NK-92 (cell line): ENCODE data around the gene AIMP1.
"Not testable (repeated sequence)": the region's sequence is repeated elsewhere in the genome, so short reads cannot be mapped to it uniquely, and the experiment has no call there.

ENCODE experiments used
- DNase-seq: peaks from one replicate; lab custom pipeline; 2025; ENCODE audit not compliant: unreplicated experiment; lab: John Stamatoyannopoulos, UW

AIMP1 gene

DNA sequence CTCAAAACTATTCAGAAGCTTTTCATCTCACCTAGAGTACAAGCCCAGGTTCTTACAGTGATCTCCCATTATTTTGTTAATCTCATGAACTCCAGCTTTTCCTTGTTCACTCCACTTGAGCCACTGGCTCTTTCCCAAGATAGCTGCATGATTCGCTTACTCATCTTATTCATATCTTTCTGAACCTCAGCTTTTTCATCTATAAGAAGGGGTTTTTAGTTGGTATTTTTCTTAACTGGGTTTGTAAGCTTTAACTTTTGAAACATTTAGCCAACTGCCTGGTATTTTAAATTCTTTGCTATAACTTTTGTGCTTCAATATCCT is 28.3 kb downstream of the AIMP1 start:
- no peak for DNase-seq

DNA sequence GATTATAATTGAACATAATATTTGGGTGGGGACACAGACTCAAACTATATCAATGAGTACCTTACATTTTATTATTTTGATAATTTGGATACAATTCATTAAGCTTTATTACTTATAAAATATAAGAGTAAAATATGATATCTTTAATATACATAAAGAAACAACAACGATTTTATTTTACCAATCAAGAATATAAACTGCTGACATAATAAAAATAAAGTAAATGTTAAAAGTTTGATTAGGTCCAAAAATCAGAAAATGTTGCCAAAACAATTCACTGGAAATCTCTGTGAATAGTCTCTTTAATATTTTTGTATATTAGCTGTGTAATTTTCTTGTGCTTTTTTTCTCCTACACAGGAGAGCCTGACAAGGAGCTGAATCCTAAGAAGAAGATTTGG is 30.8 kb downstream of the AIMP1 start:
- no peak for DNase-seq

DNA sequence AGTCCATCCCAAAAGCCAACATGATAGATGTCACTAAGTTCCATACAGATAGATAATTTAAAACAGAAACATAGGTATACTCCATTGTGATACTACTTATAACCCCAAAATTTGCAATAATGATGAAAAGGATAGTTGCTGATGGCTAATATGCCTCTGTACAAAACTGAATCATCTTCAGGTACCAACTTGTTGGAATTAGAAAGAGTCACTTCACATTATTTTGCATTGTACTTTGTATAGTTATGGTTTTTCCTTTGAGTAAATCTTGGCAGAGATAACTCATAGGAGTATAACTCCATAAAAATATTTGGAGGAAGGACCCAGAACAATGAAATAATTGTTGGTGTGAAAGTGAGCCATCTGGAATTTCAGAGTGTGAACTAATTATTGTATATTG is 34.7 kb downstream of the AIMP1 start:
- no peak for DNase-seq

- no peak for DNase-seq
Measured at GRCh38 chr4:106353786-106354185, 37.4 kb downstream of the AIMP1 start.

- no peak for DNase-seq
Measured at GRCh38 chr4:106355193-106355592, 38.8 kb downstream of the AIMP1 start.

- no peak for DNase-seq
Measured at GRCh38 chr4:106358899-106359298, 42.5 kb downstream of the AIMP1 start.

GRCh38 chr4:106362086-106362825 is 45.9 kb downstream of the AIMP1 start:
- no peak for DNase-seq

- DNase-seq: no peak
Measured at GRCh38 chr4:106364282-106364681, 47.9 kb downstream of the AIMP1 start.

DNA sequence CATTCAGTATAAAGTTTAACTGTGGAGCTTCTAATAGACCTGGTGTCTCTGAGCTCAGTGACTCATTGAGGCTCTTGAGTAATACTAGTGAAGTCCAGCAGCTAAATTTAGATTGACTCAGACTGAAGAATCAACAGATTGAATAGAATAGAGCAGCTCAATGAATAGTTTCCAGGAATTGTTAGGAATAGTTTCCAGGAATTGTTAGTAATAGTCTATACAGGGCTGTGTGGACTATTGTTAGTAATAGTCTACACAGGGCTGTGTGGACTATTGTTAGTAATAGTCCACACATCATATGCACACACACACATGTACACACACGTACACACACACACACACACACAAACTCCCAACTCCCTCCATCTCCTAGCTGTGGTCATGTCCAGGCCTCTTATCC is 49.3 kb downstream of the AIMP1 start:
- no peak for DNase-seq

- no peak for DNase-seq
Measured at GRCh38 chr4:106366026-106366425, 49.7 kb downstream of the AIMP1 start.

GRCh38 chr4:106367072-106367471 is 50.7 kb downstream of the AIMP1 start:
- no peak for DNase-seq

DNA sequence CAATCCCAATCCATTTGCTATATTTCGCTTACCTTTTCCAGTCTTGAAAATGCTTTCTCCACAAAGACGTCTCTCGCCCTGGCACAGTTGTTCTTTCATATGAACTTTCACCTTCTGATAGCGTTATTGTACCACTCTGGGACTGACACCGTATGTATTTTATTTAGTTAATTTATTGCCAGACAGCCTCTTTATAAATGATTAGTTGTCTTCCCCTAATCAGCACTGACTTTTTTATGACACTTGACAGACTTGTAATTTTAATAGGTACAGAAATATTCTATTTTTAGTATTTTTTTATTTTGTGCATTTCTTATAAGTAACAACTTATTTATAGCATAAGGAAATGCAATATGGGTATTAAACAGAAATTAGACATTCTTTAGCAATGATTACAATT is 52.3 kb downstream of the AIMP1 start, which contains the start of gene GIMD1:
Gene GIMD1 (minus strand): TSS at position 101 of the 400 bp plus-strand sequence. CDS start 1,343 bp downstream, outside the sequence.
- DNase-seq: no peak

GRCh38 chr4:106369456-106370060 is 53.2 kb downstream of the AIMP1 start:
- no peak for DNase-seq

DNA sequence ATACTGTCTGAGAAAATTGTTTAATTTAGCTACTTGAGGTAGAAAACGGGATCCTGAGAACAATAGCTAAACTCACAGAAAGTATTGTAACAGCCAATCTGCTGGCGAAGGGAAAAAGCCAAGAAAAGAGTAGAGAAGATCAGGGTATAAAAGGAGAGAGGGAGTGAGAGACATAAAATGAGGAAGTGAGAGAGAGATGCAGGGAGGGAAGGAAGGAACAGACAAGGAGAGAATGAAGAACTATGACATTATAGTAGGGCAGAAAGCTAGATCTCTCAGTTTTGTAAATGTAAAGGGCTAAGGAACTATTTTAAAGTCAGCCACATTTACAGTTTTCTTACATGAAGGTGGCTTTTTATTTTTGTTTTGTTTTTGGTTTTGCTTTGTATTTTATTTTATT is 53.9 kb downstream of the AIMP1 start:
- DNase-seq: no peak

- DNase-seq: no peak
Measured at GRCh38 chr4:106371161-106371560, 54.8 kb downstream of the AIMP1 start.

GRCh38 chr4:106373026-106373425 is 56.7 kb downstream of the AIMP1 start:
- DNase-seq: no peak

DNA sequence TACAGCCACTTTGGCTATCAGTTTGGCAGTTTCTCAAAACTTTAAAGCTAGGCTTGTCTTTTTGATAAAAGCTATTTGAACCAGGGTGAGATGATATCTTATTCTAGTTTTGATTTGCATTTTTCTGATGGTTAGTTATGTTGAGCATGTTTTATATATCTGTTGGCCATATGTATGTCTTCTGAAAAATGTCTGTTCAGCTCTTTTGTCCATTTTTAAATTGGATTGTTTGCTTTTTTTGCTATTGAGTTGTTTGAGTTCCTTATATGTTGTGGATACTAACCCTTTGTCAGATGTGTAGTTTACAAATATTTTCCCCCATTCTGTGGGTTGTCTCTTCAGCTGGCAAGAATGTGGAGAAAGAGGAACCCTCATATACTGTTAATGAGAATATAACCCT is 63.8 kb downstream of the AIMP1 start:
- DNase-seq: no peak

- DNase-seq: no peak
Measured at GRCh38 chr4:106384878-106385277, 68.5 kb downstream of the AIMP1 start.

- no peak for DNase-seq
Measured at GRCh38 chr4:106385853-106386393, 69.6 kb downstream of the AIMP1 start.

GRCh38 chr4:106395582-106395981 is 79.2 kb downstream of the AIMP1 start:
- DNase-seq: no peak

- not testable (repeated sequence) for DNase-seq
Measured at GRCh38 chr4:106398898-106399297, 82.5 kb downstream of the AIMP1 start.
